LNCAP (cell line): ENCODE measurements around the gene RNF13.

Experiments used
- TF ChIP-seq, protein P1 (sequence below): fragments of 450-650 bp; IDR thresholded peaks from 2 replicates; pipeline ENCODE4 v1.5.1; 2017; ENCODE audit warnings: mild to moderate bottlenecking

Gene RNF13, protein sequence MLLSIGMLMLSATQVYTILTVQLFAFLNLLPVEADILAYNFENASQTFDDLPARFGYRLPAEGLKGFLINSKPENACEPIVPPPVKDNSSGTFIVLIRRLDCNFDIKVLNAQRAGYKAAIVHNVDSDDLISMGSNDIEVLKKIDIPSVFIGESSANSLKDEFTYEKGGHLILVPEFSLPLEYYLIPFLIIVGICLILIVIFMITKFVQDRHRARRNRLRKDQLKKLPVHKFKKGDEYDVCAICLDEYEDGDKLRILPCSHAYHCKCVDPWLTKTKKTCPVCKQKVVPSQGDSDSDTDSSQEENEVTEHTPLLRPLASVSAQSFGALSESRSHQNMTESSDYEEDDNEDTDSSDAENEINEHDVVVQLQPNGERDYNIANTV

DNA sequence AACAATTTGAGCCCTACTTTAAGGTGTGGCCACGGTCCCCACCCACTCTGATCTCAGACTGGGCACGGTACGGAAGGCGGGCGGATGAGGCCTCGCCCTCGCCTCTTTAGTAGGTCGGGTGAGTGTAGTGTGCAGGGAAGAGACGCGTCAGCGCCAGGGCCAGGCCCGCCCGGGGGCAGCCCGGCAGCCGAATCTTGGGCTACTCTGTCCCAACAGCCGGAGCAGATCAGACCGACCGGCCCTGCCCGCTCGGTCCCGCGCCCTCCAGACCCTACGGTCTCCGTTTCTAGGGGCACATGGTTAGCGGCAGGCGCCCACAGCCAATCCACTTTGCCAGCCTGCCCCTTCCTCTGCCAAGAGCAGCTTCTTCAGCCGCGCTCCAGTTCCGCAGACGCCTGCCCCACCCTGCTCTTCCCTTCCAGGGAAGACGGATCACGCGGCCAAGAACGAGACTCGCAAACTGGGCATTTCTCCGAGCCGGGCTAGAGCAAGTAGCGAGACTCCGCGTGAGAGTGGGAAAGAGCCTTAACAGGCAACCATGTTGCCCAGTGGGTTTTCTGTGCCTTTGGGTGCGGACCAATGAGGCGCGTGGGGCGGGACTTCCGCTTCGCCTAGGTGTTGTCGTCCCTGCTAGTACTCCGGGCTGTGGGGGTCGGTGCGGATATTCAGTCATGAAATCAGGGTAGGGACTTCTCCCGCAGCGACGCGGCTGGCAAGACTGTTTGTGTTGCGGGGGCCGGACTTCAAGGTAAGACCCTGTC, at the start of gene RNF13:
Gene RNF13 (plus strand): TSS at position 610 of the 761 bp plus-strand sequence. CDS start 32,812 bp downstream, outside the sequence.
- TF ChIP-seq, protein P1, sequence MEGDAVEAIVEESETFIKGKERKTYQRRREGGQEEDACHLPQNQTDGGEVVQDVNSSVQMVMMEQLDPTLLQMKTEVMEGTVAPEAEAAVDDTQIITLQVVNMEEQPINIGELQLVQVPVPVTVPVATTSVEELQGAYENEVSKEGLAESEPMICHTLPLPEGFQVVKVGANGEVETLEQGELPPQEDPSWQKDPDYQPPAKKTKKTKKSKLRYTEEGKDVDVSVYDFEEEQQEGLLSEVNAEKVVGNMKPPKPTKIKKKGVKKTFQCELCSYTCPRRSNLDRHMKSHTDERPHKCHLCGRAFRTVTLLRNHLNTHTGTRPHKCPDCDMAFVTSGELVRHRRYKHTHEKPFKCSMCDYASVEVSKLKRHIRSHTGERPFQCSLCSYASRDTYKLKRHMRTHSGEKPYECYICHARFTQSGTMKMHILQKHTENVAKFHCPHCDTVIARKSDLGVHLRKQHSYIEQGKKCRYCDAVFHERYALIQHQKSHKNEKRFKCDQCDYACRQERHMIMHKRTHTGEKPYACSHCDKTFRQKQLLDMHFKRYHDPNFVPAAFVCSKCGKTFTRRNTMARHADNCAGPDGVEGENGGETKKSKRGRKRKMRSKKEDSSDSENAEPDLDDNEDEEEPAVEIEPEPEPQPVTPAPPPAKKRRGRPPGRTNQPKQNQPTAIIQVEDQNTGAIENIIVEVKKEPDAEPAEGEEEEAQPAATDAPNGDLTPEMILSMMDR, result no peak

DNA sequence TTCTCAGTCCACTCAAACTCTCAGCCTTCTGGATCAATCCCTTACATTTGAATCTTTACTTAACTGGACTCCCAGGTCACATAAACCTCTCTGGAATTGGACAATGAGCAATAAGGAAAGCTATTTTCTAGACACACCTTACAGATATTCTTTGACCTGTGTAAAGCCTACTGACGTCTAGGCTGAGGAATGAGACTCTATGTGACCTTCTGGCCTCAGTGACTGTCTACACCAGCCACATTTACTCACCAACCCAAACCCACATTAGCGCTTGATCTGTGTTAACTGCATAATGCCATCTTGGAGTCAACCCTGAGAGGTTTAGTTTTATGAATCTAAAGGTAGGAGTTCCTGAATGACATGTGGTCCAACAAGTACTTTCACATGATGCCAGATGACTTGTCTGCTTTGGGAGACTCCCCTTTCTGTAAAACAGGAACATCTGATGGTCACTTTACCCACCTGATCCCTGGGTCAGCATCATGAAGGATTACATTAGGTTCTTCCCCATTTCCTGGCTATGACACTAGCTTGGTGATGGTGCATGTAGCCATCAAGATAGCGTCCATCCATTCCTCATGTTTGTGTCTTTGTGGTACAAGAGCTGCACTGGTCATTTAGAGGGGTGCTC, 49.3 kb upstream of the RNF13 start:
- TF ChIP-seq, protein P1, result no peak

- TF ChIP-seq, protein P1, result no peak
Observed at GRCh38 chr3:149764302-149764701, 48.7 kb upstream of the RNF13 start.

DNA sequence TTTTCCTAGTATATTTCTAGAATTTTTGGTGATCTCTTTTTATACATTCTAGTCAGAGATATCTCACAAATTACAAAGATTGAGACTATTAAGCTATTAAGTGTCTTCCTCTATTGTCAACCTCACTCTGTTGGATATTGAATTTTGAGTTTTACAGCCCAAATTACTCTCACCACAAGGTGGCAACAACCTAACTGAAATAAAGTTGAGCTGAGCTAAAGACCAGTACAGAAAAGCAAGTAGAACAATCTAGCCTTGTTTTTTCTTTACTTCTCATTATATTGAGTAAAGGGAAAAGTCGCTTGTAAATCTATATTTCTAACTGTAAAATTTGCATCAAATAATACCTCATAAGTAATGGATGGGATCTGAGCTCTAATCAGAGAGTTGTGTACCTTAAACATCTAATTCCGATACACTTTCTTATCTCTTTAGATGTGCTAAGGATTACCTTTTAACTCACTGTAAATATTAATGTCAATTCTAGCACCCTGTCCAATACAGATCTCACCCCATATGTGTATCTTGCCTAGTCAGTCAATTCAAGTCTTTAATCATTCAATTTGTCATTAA, 47.2 kb upstream of the RNF13 start:
- TF ChIP-seq, protein P1, result peak; percentile 65

DNA sequence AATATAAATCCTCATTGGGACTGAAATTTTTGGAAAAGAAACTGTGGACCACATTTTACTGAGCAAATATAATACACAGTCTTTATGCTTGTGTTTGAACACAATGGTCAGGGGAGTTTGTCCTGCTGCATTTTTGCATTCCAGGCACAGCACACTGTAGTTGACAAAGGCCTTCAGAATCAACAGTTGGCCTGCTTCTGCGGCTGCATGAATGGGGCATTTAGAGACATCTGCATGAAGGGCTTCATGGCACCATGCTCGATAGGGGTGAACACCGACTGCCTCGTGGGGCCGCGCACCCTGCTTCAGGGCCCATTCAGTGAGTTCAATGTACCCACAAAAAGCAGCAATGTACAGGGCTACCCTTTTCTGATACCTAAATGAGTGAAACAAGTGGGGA, 45.3 kb upstream of the RNF13 start:
- TF ChIP-seq, protein P1, result no peak

- TF ChIP-seq, protein P1, result no peak
Observed at GRCh38 chr3:149768704-149769103, 44.3 kb upstream of the RNF13 start.

DNA sequence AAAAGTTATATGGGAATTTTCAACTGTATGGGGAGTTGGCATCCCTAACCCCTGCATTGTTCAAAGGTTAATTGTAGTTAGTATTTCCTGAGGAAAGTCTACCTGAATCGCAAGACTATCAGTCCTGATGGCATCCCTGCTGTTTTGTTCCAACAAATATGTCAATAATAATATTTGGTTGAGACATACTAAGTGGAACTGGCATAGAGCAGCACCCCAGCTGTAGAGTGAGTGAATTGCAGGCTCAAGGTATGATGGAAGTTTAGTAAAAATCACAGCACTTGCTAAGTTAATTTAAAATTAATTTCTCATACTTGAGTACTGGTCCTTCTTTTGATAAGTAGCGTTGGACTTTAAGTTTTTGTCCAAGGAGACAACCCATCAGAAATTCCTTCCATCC, 42.8 kb upstream of the RNF13 start:
- TF ChIP-seq, protein P1, result no peak
